Keratinocyte (primary cell): ENCODE measurements around the gene SEC14L3. TPM values are rescaled to one million over a fixed set of nuclear protein-coding genes. Genes with fewer than 3 reads are reported as not detected.

Source experiments
- DNase-seq: peaks from one replicate; pipeline ENCODE4 v3.0.0-alpha.2; 2011; ENCODE audit warnings: low read depth, missing footprints, low spot score
- FAIRE-seq: peaks from 2 replicates; lab custom pipeline; 2011; peaks lifted over from hg19 to GRCh38; lab: Jason Lieb, UNC
- H2AFZ ChIP-seq: 2 replicates; pipeline ENCODE4 v1.6.0; 2012; ENCODE audit warnings: low read length, control low read depth, inconsistent platforms; ENCODE audit not compliant: control insufficient read depth
- H3K27ac ChIP-seq: 2 replicates; pipeline ENCODE4 v1.5.1; 2011; ENCODE audit warnings: low read length; ENCODE audit not compliant: control insufficient read depth, insufficient read depth
- H3K27me3 ChIP-seq: 3 replicates; pipeline ENCODE4 v1.6.0; 2011; ENCODE audit warnings: low read length; ENCODE audit not compliant: control insufficient read depth, insufficient read depth; ENCODE audit errors: extremely low read depth
- H3K36me3 ChIP-seq, 2 experiments: 2 replicates in 1 of 2; 3 replicates in 1 of 2; pipeline ENCODE4 v1.5.1; 2011; ENCODE audit warnings: low read length in 2 of 2, mild to moderate bottlenecking in 1 of 2; ENCODE audit not compliant: control insufficient read depth in 2 of 2, insufficient read depth in 2 of 2; ENCODE audit errors: extremely low read depth in 1 of 2
- H3K4me1 ChIP-seq: 3 replicates; pipeline ENCODE4 v1.5.1; 2011; ENCODE audit warnings: low read length; ENCODE audit not compliant: control insufficient read depth, insufficient read depth; ENCODE audit errors: extremely low read depth
- H3K4me2 ChIP-seq: 3 replicates; pipeline ENCODE4 v1.6.0; 2011; ENCODE audit warnings: low read depth, low read length; ENCODE audit not compliant: control insufficient read depth, insufficient read depth; ENCODE audit errors: extremely low read depth
- H3K4me3 ChIP-seq, 3 experiments: fragments of 200-600 bp in 1 of 3; sonication (generic) in 1 of 3; 2 replicates in 2 of 3; 3 replicates in 1 of 3; pipeline ENCODE4 v1.5.1; 2011 to 2016; ENCODE audit warnings: low read length in 3 of 3, mild to moderate bottlenecking in 3 of 3, control low read depth in 2 of 3, inconsistent platforms in 1 of 3, low read depth in 1 of 3, mixed read lengths in 1 of 3, mixed run types in 1 of 3, moderate library complexity in 1 of 3; ENCODE audit not compliant: control insufficient read depth in 2 of 3, insufficient read depth in 2 of 3; ENCODE audit errors: extremely low read depth in 1 of 3
- H3K79me2 ChIP-seq: 2 replicates; pipeline ENCODE4 v1.6.0; 2012; ENCODE audit warnings: low read length; ENCODE audit not compliant: control insufficient read depth, insufficient read depth
- H3K9ac ChIP-seq: 3 replicates; pipeline ENCODE4 v1.6.0; 2011; ENCODE audit warnings: low read length; ENCODE audit not compliant: control insufficient read depth, insufficient read depth; ENCODE audit errors: extremely low read depth
- H3K9me1 ChIP-seq: 3 replicates; pipeline ENCODE4 v1.6.0; 2011; ENCODE audit warnings: low read length; ENCODE audit not compliant: control insufficient read depth, insufficient read depth; ENCODE audit errors: extremely low read depth
- H3K9me3 ChIP-seq: 2 replicates; pipeline ENCODE4 v1.5.1; 2012; ENCODE audit warnings: low read depth, low read length; ENCODE audit not compliant: control insufficient read depth
- H4K20me1 ChIP-seq: 3 replicates; pipeline ENCODE4 v1.6.0; 2011; ENCODE audit warnings: low read length; ENCODE audit not compliant: control insufficient read depth, insufficient read depth; ENCODE audit errors: extremely low read depth
- CTCF ChIP-seq, 3 experiments: IDR thresholded peaks in 1 of 3; conservative IDR thresholded peaks in 1 of 3; optimal IDR thresholded peaks in 1 of 3; 2 replicates in 2 of 3; 3 replicates in 1 of 3; pipeline versions ENCODE3 to v1.5.1; 2011; ENCODE audit warnings: low read length in 3 of 3, mild to moderate bottlenecking in 3 of 3, moderate library complexity in 2 of 3, control low read depth in 1 of 3, inconsistent platforms in 1 of 3; ENCODE audit not compliant: insufficient read depth in 2 of 3; ENCODE audit errors: extremely low read depth in 1 of 3
- EZH2 ChIP-seq: IDR thresholded peaks from one replicate; pipeline ENCODE4 v1.6.1; 2012; ENCODE audit warnings: inconsistent platforms, mild to moderate bottlenecking, low read length, moderate library complexity
- dilution Hi-C: fragments of 300-500 bp; cut with MboI; formaldehyde crosslinking; loops from one replicate; pipeline ENCODE4 v1.7.0; 2020; ENCODE audit warnings: low sequenced_read_pairs; ENCODE audit not compliant: extremely low pct_ligation_motif_present
- polyA plus RNA-seq, 5 experiments: library from polyadenylated mRNA; depleted of rRNA in 3 of 5; stranded (reverse) in 3 of 5; stranded (forward) in 1 of 5; unstranded in 1 of 5; fragments of >200 nt; gene quantifications; 1 replicate in 1 of 5; 2 replicates in 3 of 5; 3 replicates in 1 of 5; pipeline versions ENCODE4 v1.2.1 to v1.2.3, GENCODE V29; 2011 to 2012; ENCODE audit warnings: missing spikeins in 2 of 5, low read depth in 1 of 5, low replicate concordance in 1 of 5

The SEC14L3 gene
- polyA plus RNA-seq, 1 donor (not counting 4 experiments of a cell fraction or from before 2014, with no cell fraction given): not detected

GRCh38 chr22:30445438-30446145 is 26.2 kb downstream of the SEC14L3 start:
- Histone ChIP-seq H3K9ac (no peak overlapping the region), H2AFZ (no peak overlapping the region), H3K79me2 (no peaks in the 10 kb centered on the region), H4K20me1 (no peaks in the 10 kb centered on the region), H3K9me3 (peaks cover 2% of the 10 kb centered on the region), H3K36me3 (no peaks in the 10 kb centered on the region), H3K27ac (no peak overlapping the region), H3K4me1 (peaks cover 6% of the 10 kb centered on the region), H3K4me3 (no peak overlapping the region), H3K9me1 (no peaks in the 10 kb centered on the region), H3K4me2 (no peak overlapping the region), H3K27me3 (no peaks in the 10 kb centered on the region)
- no peak for FAIRE-seq
- DNase-seq: no peak
- dilution Hi-C loops: no loop called here
- TF ChIP-seq CTCF (optimal IDR thresholded peaks at IDR 0.05 in 1 of 3, IDR thresholded peaks at IDR 0.05 in 1 of 3, conservative IDR thresholded peaks at IDR 0.05 in 1 of 3; ENCODE audit: extremely low read depth in 1 of 3, insufficient read depth in 2 of 3, low read length in 3 of 3) (no peak), EZH2 (no peak)

- Histone ChIP-seq H3K27ac (no peak overlapping the region), H3K9me1 (no peaks in the 10 kb centered on the region)
Observed at GRCh38 chr22:30444632-30445437, 27.0 kb downstream of the SEC14L3 start.

More at GRCh38 chr22:30444632-30445437, 27.0 kb downstream of the SEC14L3 start:
- TF ChIP-seq CTCF (optimal IDR thresholded peaks at IDR 0.05 in 1 of 3, IDR thresholded peaks at IDR 0.05 in 1 of 3, conservative IDR thresholded peaks at IDR 0.05 in 1 of 3; ENCODE audit: extremely low read depth in 1 of 3, insufficient read depth in 2 of 3, low read length in 3 of 3): peak; percentile 76 to 86 (median 82)
- no peak for TF ChIP-seq EZH2
- Histone ChIP-seq H3K36me3 (no peaks in the 10 kb centered on the region), H3K79me2 (no peaks in the 10 kb centered on the region), H3K4me1 (peaks cover 11% of the 10 kb centered on the region), H4K20me1 (no peaks in the 10 kb centered on the region), H3K9me3 (peaks cover 2% of the 10 kb centered on the region), H3K4me3 (no peak overlapping the region), H2AFZ (no peak overlapping the region), H3K27me3 (no peaks in the 10 kb centered on the region), H3K4me2 (no peak overlapping the region), H3K9ac (no peak overlapping the region)
- peak; percentile 67 for FAIRE-seq
- no peak for DNase-seq
- dilution Hi-C loops: no loop called here
